Tibial nerve (tissue), 3 donors: ENCODE measurements around the gene RBBP8.

ENCODE experiments used
- CTCF ChIP-seq, 5 experiments: fragments of 200-600 bp in 3 of 5; fragments of 450-650 bp in 2 of 5; sonication (generic) in 3 of 5; IDR thresholded peaks; one replicate each; pipeline ENCODE4 v1.5.1; 2016 to 2019; ENCODE audit warnings: antibody characterized with exemption in 5 of 5, mild to moderate bottlenecking in 3 of 5, moderate library complexity in 2 of 5
- POLR2A ChIP-seq, 2 donors: fragments of 450-650 bp; IDR thresholded peaks; one replicate each; pipeline ENCODE4 v1.6.1; 2017; ENCODE audit warnings: antibody characterized with exemption in 2 of 2, mild to moderate bottlenecking in 2 of 2, moderate library complexity in 2 of 2

- TF ChIP-seq CTCF (IDR thresholded peaks at IDR 0.05): no peak
- TF ChIP-seq POLR2A (IDR thresholded peaks at IDR 0.05): no peak
Observed at GRCh38 chr18:22974001-22974400, 40.9 kb downstream of the RBBP8 start.
